H1 (cell line): Measurements from ENCODE around the gene SLC52A1. TPM values are rescaled to one million over a fixed set of nuclear protein-coding genes. Genes with fewer than 3 reads are reported as not detected.

Source experiments
- CHD7 ChIP-seq: fragments of 300-600 bp; sonication (generic); IDR thresholded peaks from 2 replicates; pipeline ENCODE4 v1.7.1; 2012; ENCODE audit warnings: low read length, moderate library complexity, mild to moderate bottlenecking, inconsistent platforms; ENCODE audit not compliant: insufficient replicate concordance
- NRF1 ChIP-seq: IDR thresholded peaks from 2 replicates; pipeline ENCODE4 v1.6.1; 2011; ENCODE audit warnings: mild to moderate bottlenecking, low read depth, low read length, improper control_type of control experiment
- RAD21 ChIP-seq, 2 experiments: IDR thresholded peaks in 1 of 2; conservative IDR thresholded peaks in 1 of 2; 2 replicates each; pipeline ENCODE4 v1.6.1; 2011; ENCODE audit warnings: low read depth in 2 of 2, low read length in 2 of 2, improper control_type of control experiment in 1 of 2, inconsistent platforms in 1 of 2, mild to moderate bottlenecking in 1 of 2, moderate library complexity in 1 of 2
- RNF2 ChIP-seq: fragments of 200-900, 300-1000 bp; sonication (generic); IDR thresholded peaks from 2 replicates; pipeline ENCODE4 v1.7.1; 2016; ENCODE audit warnings: borderline replicate concordance, low read depth, mild to moderate bottlenecking, antibody characterized with exemption, low read length; ENCODE audit not compliant: poor library complexity, severe bottlenecking; ENCODE audit errors: missing control alignments
- SRF ChIP-seq: IDR thresholded peaks from 2 replicates; pipeline ENCODE4 v1.6.1; 2011; ENCODE audit warnings: mild to moderate bottlenecking, low read depth, low read length, moderate library complexity
- ZNF274 ChIP-seq: IDR thresholded peaks from 2 replicates; pipeline ENCODE4 v1.7.0; 2012; ENCODE audit warnings: low read length, borderline replicate concordance; ENCODE audit errors: extremely low read depth
- polyA plus RNA-seq, 7 experiments: library from polyadenylated mRNA; depleted of rRNA in 3 of 7; stranded (reverse) in 5 of 7; unstranded in 2 of 7; fragments of >200 nt in 5 of 7; fragments of 200-250 nt in 2 of 7; gene quantifications; 1 replicate in 5 of 7; 2 replicates in 1 of 7; 4 replicates in 1 of 7; pipeline versions ENCODE4 v1.2.1 to v1.2.3, GENCODE V29; 2011 to 2013; ENCODE audit warnings: missing spikeins in 2 of 7, mixed read lengths in 2 of 7
- total RNA-seq: library from RNA; stranded (reverse); fragmentation: NEBNext Ultra II Directional; extraction: Animal tissue kit (Norgen Biotek cat#: 25700); gene quantifications from 2 replicates; pipeline ENCODE4 v1.2.1, GENCODE V29; 2021

Gene SLC52A1
- total and polyA plus RNA-seq, 2 of the 8 experiments (the other 6 are each of a cell fraction or from before 2014, with no cell fraction given) = 0.61 to 0.67 TPM

- TF ChIP-seq CHD7 = no peak
- no peak for TF ChIP-seq ZNF274
- no peak for TF ChIP-seq NRF1
- no peak for TF ChIP-seq RAD21 (IDR thresholded peaks at IDR 0.05 in 1 of 2, conservative IDR thresholded peaks at IDR 0.05 in 1 of 2; ENCODE audit: low read depth in 2 of 2, low read length in 2 of 2)
- TF ChIP-seq SRF = no peak
- no peak for TF ChIP-seq RNF2
Observed at GRCh38 chr17:5069724-5070123, 34.5 kb upstream of the SLC52A1 start (continued).
